Loucy (cell line): ENCODE data around the gene CDH4.

Source experiments
- EZH2phosphoT487 ChIP-seq: fragments of 200-600 bp; IDR thresholded peaks from 2 replicates; pipeline ENCODE4 v1.6.1; 2018; ENCODE audit warnings: antibody characterized with exemption, mild to moderate bottlenecking, moderate library complexity, borderline replicate concordance
- TF ChIP-seq, protein P1 (sequence below): fragments of 200-600 bp; sonication (generic); conservative IDR thresholded peaks from 2 replicates; pipeline ENCODE4 v1.5.1; 2014; ENCODE audit warnings: mild to moderate bottlenecking, antibody characterized with exemption, low read length

DNA sequence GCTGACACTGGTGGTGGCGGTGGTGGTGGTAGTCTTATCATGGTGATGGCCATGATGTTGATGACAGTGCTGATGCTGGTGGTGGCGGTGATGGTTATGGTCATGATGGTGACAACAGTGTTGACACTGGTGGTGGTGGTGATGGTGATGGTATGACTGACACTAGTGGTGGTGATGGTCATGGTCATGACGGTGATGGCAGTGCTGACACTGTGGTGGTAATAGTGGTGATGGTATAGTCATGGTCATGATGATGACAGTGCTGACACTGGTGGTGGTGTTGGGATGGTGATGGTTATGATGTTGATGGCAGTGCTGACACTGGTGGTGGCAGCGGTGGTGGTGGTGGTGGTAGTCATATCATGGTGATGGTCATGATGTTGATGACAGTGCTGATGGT, 205.7 kb downstream of the CDH4 start:
- TF ChIP-seq EZH2phosphoT487 = no peak
- TF ChIP-seq, protein P1, sequence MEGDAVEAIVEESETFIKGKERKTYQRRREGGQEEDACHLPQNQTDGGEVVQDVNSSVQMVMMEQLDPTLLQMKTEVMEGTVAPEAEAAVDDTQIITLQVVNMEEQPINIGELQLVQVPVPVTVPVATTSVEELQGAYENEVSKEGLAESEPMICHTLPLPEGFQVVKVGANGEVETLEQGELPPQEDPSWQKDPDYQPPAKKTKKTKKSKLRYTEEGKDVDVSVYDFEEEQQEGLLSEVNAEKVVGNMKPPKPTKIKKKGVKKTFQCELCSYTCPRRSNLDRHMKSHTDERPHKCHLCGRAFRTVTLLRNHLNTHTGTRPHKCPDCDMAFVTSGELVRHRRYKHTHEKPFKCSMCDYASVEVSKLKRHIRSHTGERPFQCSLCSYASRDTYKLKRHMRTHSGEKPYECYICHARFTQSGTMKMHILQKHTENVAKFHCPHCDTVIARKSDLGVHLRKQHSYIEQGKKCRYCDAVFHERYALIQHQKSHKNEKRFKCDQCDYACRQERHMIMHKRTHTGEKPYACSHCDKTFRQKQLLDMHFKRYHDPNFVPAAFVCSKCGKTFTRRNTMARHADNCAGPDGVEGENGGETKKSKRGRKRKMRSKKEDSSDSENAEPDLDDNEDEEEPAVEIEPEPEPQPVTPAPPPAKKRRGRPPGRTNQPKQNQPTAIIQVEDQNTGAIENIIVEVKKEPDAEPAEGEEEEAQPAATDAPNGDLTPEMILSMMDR = no peak
